BE2C (cell line): ENCODE data around the gene CCRL2.

Experiments
- DNase-seq: peaks from one replicate; pipeline ENCODE4 v3.0.0-alpha.2; 2020
- H3K27me3 ChIP-seq: fragments of 250-450 bp; sonication (Bioruptor Pico); 2 replicates; pipeline ENCODE4 v1.5.1; 2020; ENCODE audit warnings: mild to moderate bottlenecking
- H3K36me3 ChIP-seq: fragments of 250-450 bp; sonication (Bioruptor Pico); 2 replicates; pipeline ENCODE4 v1.5.1; 2020; ENCODE audit warnings: mild to moderate bottlenecking
- H3K4me1 ChIP-seq: fragments of 250-450 bp; sonication (Bioruptor Pico); 2 replicates; pipeline ENCODE4 v1.5.1; 2020
- H3K4me3 ChIP-seq: 2 replicates; pipeline ENCODE4 v1.5.1; 2011; ENCODE audit warnings: low read depth, low read length
- H3K9me3 ChIP-seq: fragments of 250-450 bp; sonication (Bioruptor Pico); 2 replicates; pipeline ENCODE4 v1.5.1; 2020
- TF ChIP-seq, protein P1 (sequence below): IDR thresholded peaks from 2 replicates; pipeline ENCODE4 v1.5.1; 2012; ENCODE audit warnings: mild to moderate bottlenecking, low read depth, low read length

CCRL2 gene

GRCh38 chr3:46365041-46365440, 42.0 kb upstream of the CCRL2 start:
- H3K9me3 ChIP-seq, result no peaks in the 10 kb centered on the region

DNA sequence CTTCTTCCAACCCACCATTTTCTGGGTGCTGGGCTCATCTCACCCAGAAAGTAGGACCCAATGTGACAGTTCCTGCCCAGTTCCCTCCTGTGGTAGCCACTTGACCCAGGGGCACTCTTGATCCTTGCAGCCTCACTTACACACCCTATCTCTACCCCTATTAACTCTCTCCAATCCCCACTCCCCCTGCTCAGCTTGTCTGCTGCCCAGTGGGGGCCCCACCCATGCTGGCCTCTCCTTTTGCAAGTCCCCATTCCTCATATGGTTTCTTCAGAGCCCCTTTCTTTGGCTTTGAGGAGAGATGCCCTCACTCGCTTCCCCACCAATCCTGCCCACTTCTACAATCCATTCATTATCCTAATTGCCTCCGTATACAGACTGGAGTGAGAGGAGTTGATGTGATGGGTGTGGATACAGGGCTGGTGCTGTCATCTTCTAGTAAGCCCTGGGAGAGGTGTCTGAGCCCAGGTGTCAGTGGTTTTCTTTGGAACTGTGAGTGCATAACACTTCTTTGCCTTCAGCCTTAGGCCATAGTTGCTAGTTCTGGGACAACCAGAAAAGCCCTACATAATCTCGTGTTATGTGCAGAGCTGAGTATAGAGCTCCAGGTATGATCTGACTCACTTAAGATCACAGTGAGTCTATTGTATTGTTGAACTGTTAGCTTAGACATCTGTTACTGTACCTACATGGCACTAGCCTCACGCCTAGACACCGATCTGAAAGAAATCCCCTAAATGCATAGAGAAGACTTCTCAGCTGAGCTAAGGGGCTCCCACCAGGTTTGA, 41.1 kb upstream of the CCRL2 start:
- TF ChIP-seq, protein P1, sequence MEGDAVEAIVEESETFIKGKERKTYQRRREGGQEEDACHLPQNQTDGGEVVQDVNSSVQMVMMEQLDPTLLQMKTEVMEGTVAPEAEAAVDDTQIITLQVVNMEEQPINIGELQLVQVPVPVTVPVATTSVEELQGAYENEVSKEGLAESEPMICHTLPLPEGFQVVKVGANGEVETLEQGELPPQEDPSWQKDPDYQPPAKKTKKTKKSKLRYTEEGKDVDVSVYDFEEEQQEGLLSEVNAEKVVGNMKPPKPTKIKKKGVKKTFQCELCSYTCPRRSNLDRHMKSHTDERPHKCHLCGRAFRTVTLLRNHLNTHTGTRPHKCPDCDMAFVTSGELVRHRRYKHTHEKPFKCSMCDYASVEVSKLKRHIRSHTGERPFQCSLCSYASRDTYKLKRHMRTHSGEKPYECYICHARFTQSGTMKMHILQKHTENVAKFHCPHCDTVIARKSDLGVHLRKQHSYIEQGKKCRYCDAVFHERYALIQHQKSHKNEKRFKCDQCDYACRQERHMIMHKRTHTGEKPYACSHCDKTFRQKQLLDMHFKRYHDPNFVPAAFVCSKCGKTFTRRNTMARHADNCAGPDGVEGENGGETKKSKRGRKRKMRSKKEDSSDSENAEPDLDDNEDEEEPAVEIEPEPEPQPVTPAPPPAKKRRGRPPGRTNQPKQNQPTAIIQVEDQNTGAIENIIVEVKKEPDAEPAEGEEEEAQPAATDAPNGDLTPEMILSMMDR, result no peak
- no peak for DNase-seq
- H3K4me1 ChIP-seq, result no peaks in the 10 kb centered on the region
- H3K4me3 ChIP-seq, result no peak overlapping the region
- no peaks in the 10 kb centered on the region for H3K36me3 ChIP-seq
- H3K9me3 ChIP-seq, result no peaks in the 10 kb centered on the region
- H3K27me3 ChIP-seq, result no peaks in the 10 kb centered on the region

More at GRCh38 chr3:46365041-46365440, 42.0 kb upstream of the CCRL2 start:
- no peaks in the 10 kb centered on the region for H3K27me3 ChIP-seq
- no peaks in the 10 kb centered on the region for H3K36me3 ChIP-seq
- no peak overlapping the region for H3K4me3 ChIP-seq
- TF ChIP-seq, protein P1, result no peak
- H3K4me1 ChIP-seq, result no peaks in the 10 kb centered on the region
- no peak for DNase-seq

GRCh38 chr3:46367811-46368210, 39.2 kb upstream of the CCRL2 start:
- no peaks in the 10 kb centered on the region for H3K27me3 ChIP-seq
- H3K36me3 ChIP-seq, result no peaks in the 10 kb centered on the region
- TF ChIP-seq, protein P1, result no peak
- H3K4me3 ChIP-seq, result no peak overlapping the region
- no peak for DNase-seq
- H3K4me1 ChIP-seq, result no peaks in the 10 kb centered on the region
- no peaks in the 10 kb centered on the region for H3K9me3 ChIP-seq

GRCh38 chr3:46368569-46368968, 38.5 kb upstream of the CCRL2 start:
- TF ChIP-seq, protein P1, result no peak; the same call in 1 of the 2 replicates
- no peak for DNase-seq
- H3K9me3 ChIP-seq, result no peaks in the 10 kb centered on the region
- H3K4me3 ChIP-seq, result no peak overlapping the region
- no peaks in the 10 kb centered on the region for H3K36me3 ChIP-seq
- H3K4me1 ChIP-seq, result no peaks in the 10 kb centered on the region
- H3K27me3 ChIP-seq, result no peaks in the 10 kb centered on the region

DNA sequence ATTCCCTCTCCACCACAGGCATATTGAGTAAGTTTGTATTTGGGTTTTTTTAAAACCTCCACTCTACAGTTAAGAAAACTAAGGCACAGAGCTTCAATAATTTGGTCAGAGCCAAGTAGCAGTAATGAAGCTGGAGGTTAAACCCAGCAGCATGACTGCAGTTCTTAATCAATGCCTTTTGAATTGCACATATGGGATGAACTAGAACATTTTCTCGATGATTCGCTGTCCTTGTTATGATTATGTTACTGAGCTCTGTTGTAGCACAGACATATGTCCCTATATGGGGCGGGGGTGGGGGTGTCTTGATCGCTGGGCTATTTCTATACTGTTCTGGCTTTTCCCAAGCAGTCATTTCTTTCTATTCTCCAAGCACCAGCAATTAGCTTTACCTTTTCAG, 37.9 kb upstream of the CCRL2 start:
- H3K9me3 ChIP-seq, result no peaks in the 10 kb centered on the region
- H3K4me1 ChIP-seq, result no peaks in the 10 kb centered on the region
- no peak for DNase-seq
- H3K27me3 ChIP-seq, result no peaks in the 10 kb centered on the region
- TF ChIP-seq, protein P1, result no peak
- H3K36me3 ChIP-seq, result no peaks in the 10 kb centered on the region
- no peak overlapping the region for H3K4me3 ChIP-seq

GRCh38 chr3:46369675-46370132, 37.4 kb upstream of the CCRL2 start:
- TF ChIP-seq, protein P1, result no peak
- Histone ChIP-seq H3K27me3 (no peaks in the 10 kb centered on the region), H3K9me3 (no peaks in the 10 kb centered on the region), H3K4me3 (no peak overlapping the region), H3K36me3 (no peaks in the 10 kb centered on the region), H3K4me1 (no peaks in the 10 kb centered on the region)
- no peak for DNase-seq
